Liver (tissue), 3 donors: ENCODE measurements around the gene TCF19.
"Not testable (repeated sequence)": the region's sequence is repeated elsewhere in the genome, so short reads cannot be mapped to it uniquely, and the experiment has no call there.

Source experiments
- GABPA ChIP-seq, 2 donors: IDR thresholded peaks in 1 of 2; conservative IDR thresholded peaks in 1 of 2; 2 replicates each; pipeline ENCODE4 v1.6.1; 2016; ENCODE audit warnings: antibody characterized with exemption in 2 of 2, mild to moderate bottlenecking in 1 of 2, moderate library complexity in 1 of 2
- RXRA ChIP-seq, 2 donors: IDR thresholded peaks; 2 replicates each; pipeline ENCODE4 v1.6.1; 2017 to 2018; ENCODE audit warnings: antibody characterized with exemption in 2 of 2, mild to moderate bottlenecking in 1 of 2
- TAF1 ChIP-seq: conservative IDR thresholded peaks from 2 replicates; pipeline ENCODE4 v1.6.1; 2016; ENCODE audit warnings: antibody characterized with exemption, mild to moderate bottlenecking
- TF ChIP-seq, protein P1 (sequence below): fragments of 150-350 bp; IDR thresholded peaks from 2 replicates; pipeline ENCODE4 v1.5.1; 2017; ENCODE audit warnings: improper control_type of control experiment, low read depth, low read length; ENCODE audit not compliant: missing input control
- TF ChIP-seq, protein P2 (sequence below): IDR thresholded peaks from 2 replicates; pipeline ENCODE4 v1.6.1; 2016; ENCODE audit warnings: antibody characterized with exemption, mild to moderate bottlenecking
- donor health status: healthy.
- donor health status: healthy.

DNA sequence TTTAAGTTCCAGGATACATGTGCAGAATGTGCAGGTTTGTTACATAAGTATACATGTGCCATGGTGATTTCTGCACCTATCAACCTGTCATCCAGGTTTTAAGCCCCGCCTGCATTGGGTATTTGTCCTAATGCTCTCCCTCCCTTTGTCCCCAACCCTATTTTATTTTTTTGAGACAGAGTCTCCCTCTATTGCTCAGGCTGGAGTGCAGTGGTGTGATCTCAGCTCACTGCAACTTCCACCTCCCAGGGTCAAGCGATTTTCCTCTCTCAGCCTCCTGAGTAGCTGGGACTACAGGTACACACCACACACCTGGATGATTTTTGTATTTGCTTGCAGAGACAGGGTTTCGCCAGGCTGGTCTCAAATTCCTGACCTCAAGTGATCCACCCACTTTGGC lies 30.8 kb downstream of the TCF19 start:
- TF ChIP-seq, protein P1, sequence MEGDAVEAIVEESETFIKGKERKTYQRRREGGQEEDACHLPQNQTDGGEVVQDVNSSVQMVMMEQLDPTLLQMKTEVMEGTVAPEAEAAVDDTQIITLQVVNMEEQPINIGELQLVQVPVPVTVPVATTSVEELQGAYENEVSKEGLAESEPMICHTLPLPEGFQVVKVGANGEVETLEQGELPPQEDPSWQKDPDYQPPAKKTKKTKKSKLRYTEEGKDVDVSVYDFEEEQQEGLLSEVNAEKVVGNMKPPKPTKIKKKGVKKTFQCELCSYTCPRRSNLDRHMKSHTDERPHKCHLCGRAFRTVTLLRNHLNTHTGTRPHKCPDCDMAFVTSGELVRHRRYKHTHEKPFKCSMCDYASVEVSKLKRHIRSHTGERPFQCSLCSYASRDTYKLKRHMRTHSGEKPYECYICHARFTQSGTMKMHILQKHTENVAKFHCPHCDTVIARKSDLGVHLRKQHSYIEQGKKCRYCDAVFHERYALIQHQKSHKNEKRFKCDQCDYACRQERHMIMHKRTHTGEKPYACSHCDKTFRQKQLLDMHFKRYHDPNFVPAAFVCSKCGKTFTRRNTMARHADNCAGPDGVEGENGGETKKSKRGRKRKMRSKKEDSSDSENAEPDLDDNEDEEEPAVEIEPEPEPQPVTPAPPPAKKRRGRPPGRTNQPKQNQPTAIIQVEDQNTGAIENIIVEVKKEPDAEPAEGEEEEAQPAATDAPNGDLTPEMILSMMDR: not testable (repeated sequence)
- TF ChIP-seq GABPA (IDR thresholded peaks at IDR 0.05 in 1 of 2, conservative IDR thresholded peaks at IDR 0.05 in 1 of 2); RXRA (IDR thresholded peaks at IDR 0.05); TAF1: not testable (repeated sequence)
- TF ChIP-seq, protein P2, sequence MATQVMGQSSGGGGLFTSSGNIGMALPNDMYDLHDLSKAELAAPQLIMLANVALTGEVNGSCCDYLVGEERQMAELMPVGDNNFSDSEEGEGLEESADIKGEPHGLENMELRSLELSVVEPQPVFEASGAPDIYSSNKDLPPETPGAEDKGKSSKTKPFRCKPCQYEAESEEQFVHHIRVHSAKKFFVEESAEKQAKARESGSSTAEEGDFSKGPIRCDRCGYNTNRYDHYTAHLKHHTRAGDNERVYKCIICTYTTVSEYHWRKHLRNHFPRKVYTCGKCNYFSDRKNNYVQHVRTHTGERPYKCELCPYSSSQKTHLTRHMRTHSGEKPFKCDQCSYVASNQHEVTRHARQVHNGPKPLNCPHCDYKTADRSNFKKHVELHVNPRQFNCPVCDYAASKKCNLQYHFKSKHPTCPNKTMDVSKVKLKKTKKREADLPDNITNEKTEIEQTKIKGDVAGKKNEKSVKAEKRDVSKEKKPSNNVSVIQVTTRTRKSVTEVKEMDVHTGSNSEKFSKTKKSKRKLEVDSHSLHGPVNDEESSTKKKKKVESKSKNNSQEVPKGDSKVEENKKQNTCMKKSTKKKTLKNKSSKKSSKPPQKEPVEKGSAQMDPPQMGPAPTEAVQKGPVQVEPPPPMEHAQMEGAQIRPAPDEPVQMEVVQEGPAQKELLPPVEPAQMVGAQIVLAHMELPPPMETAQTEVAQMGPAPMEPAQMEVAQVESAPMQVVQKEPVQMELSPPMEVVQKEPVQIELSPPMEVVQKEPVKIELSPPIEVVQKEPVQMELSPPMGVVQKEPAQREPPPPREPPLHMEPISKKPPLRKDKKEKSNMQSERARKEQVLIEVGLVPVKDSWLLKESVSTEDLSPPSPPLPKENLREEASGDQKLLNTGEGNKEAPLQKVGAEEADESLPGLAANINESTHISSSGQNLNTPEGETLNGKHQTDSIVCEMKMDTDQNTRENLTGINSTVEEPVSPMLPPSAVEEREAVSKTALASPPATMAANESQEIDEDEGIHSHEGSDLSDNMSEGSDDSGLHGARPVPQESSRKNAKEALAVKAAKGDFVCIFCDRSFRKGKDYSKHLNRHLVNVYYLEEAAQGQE: not testable (repeated sequence)
